Measurements from ENCODE around the gene CHST2. TPM values are rescaled to one million over a fixed set of nuclear protein-coding genes. Genes with fewer than 3 reads are reported as not detected.
"Not testable (repeated sequence)": the region's sequence is repeated elsewhere in the genome, so short reads cannot be mapped to it uniquely, and the experiment has no call there.

Gene CHST2
- total RNA-seq, 2 experiments from 2014 or later = 6.0 to 6.9 TPM

GRCh38 chr3:143158014-143158988 is 38.7 kb downstream of the CHST2 start:
- no peak overlapping the region for H3K4me3 Mint-ChIP-seq
- intact Hi-C loops (cut with micrococcal nuclease) = no loop called here

DNA sequence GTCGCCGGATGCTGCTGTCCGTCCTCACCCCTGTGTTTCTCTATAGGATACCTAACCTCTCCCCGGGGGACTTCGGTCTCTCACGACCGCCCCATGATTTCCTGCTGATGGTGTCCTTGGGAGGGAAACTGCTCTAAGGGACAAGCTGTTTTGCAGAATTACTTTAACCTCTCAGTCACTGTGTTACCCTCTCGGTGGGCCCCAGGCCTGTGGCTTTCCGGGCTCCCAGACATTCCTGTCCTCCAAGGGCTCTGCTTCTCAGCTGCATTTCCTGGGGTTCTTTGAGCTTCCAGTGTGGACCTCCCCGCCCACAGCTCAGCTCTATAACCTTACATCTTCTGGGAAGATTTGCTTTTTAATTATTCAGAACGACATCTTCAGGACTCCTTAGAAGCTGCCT is 40.9 kb downstream of the CHST2 start:
- Mint-ChIP-seq H3K27ac (no peak overlapping the region), H3K27me3 (no peaks in the 10 kb centered on the region), H3K9me3 (no peaks in the 10 kb centered on the region), H3K4me3 (no peak overlapping the region), H3K36me3 (ENCODE audit: low read depth) (no peaks in the 10 kb centered on the region), H3K4me1 (ENCODE audit: low read depth) (peaks cover 53% of the 10 kb centered on the region)
- no peak for DNase-seq
- ChIA-PET POLR2A (no interaction called here), CTCF (interaction anchor here (0.8 to 1.4 kb wide), 4 partner anchors 15 to 190 kb away, joined by 3 read pairs; no protein-coding TSS in a partner anchor)
- intact Hi-C loops (cut with micrococcal nuclease) = no loop called here
- no peak for ATAC-seq
- no peak for TF ChIP-seq CTCF (IDR thresholded peaks at IDR 0.05)

More at GRCh38 chr3:143158014-143158988, 38.7 kb downstream of the CHST2 start:
- Mint-ChIP-seq H3K9me3 (no peaks in the 10 kb centered on the region), H3K27ac (no peak overlapping the region), H3K27me3 (no peaks in the 10 kb centered on the region), H3K36me3 (ENCODE audit: low read depth) (no peaks in the 10 kb centered on the region), H3K4me1 (ENCODE audit: low read depth) (peaks cover 35% of the 10 kb centered on the region)
- DNase-seq (peak; percentile 20), ATAC-seq (peak; percentile 89)
- TF ChIP-seq CTCF (IDR thresholded peaks at IDR 0.05) = no peak
- POLR2A ChIA-PET = interaction anchor here (0.7 to 1.1 kb wide), 2 partner anchors 10 to 14 kb away, joined by 3 read pairs; no protein-coding TSS in a partner anchor
- CTCF ChIA-PET = interaction anchor here (0.8 kb wide), 1 partner anchor 287 kb away, joined by 3 read pairs; no protein-coding TSS in a partner anchor

GRCh38 chr3:143163562-143164100 is 44.1 kb downstream of the CHST2 start:
- H3K9me3 Mint-ChIP-seq = no peaks in the 10 kb centered on the region
- intact Hi-C loops (cut with micrococcal nuclease) = no loop called here
- H3K4me1 Mint-ChIP-seq (ENCODE audit: low read depth) = peaks cover 64% of the 10 kb centered on the region
- no peaks in the 10 kb centered on the region for H3K36me3 Mint-ChIP-seq (ENCODE audit: low read depth)
- CTCF ChIA-PET = no interaction called here
- TF ChIP-seq CTCF (IDR thresholded peaks at IDR 0.05) = no peak
- ATAC-seq (no peak), DNase-seq (no peak)
- POLR2A ChIA-PET = interaction anchor here (0.7 kb wide), 1 partner anchor 10 kb away, joined by 5 read pairs; no protein-coding TSS in a partner anchor
- no peak overlapping the region for H3K4me3 Mint-ChIP-seq
- peak overlapping the region; percentile 94 for H3K27ac Mint-ChIP-seq
- no peaks in the 10 kb centered on the region for H3K27me3 Mint-ChIP-seq

- Mint-ChIP-seq H3K4me3 (peak overlapping the region; percentile 37), H3K36me3 (ENCODE audit: low read depth) (peaks cover 2% of the 10 kb centered on the region), H3K9me3 (peaks cover 2% of the 10 kb centered on the region), H3K27ac (peak overlapping the region; percentile 94), H3K4me1 (ENCODE audit: low read depth) (peaks cover 71% of the 10 kb centered on the region), H3K27me3 (no peaks in the 10 kb centered on the region)
- ATAC-seq (peak; percentile 30), DNase-seq (no peak)
- TF ChIP-seq CTCF (IDR thresholded peaks at IDR 0.05) = no peak
- POLR2A ChIA-PET = interaction anchor here (0.6 to 1.0 kb wide), 4 partner anchors 10 to 123 kb away, joined by 3 read pairs; no protein-coding TSS in a partner anchor
- intact Hi-C loops (cut with micrococcal nuclease) = no loop called here
- CTCF ChIA-PET = interaction anchor here (0.7 to 3.3 kb wide), 2 partner anchors 44 to 109 kb away, joined by 3 to 13 read pairs; no protein-coding TSS in a partner anchor
Observed at GRCh38 chr3:143165211-143165610, 45.6 kb downstream of the CHST2 start.

DNA sequence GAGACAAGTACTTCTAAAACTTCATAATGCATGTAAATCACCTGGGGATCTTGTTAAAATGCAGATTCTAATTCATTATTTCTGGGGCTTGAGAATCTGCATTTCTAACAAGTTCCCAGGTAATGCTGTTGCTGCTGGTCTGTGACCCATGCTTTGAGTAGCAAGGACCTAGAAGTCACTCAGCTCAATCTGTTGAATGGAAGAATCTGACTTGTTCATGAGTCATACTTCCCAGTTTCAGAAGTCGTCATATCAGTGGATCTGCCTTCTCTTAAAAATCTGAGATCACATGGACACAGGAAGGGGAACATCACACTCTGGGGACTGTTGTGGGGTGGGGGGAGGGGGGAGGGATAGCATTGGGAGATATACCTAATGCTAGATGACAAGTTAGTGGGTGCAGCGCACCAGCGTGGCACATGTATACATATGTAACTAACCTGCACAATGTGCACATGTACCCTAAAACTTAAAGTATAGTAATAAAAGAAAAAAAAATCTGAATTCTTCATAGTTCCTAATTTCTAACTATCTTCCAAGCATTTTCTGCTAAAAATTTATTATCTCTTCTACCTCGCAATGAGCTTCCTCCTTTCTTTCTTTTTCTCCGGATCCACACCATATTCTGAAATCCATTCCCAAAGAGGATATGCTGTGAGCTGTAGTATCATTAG is 46.2 kb downstream of the CHST2 start:
- H3K9me3 Mint-ChIP-seq; H3K27me3 Mint-ChIP-seq; H3K36me3 Mint-ChIP-seq (ENCODE audit: low read depth); intact Hi-C loops (cut with micrococcal nuclease): not testable (repeated sequence)
- peak; percentile 84 for ATAC-seq
- peak overlapping the region; percentile 37 for H3K4me3 Mint-ChIP-seq
- CTCF ChIA-PET = interaction anchor here (1.3 to 3.3 kb wide), 2 partner anchors 9 to 45 kb away, joined by 3 to 13 read pairs; no protein-coding TSS in a partner anchor
- POLR2A ChIA-PET = interaction anchor here (0.7 to 1.0 kb wide), 3 partner anchors 20 to 601 kb away, joined by 3 read pairs; no protein-coding TSS in a partner anchor
- peaks cover 75% of the 10 kb centered on the region for H3K4me1 Mint-ChIP-seq (ENCODE audit: low read depth)
- H3K27ac Mint-ChIP-seq = peak overlapping the region; percentile 94
- peak; percentile 54 for DNase-seq
